Gastrocnemius medialis (tissue), 4 donors: Measurements from ENCODE around the gene PTPN22. TPM values are rescaled to one million over a fixed set of nuclear protein-coding genes. Genes with fewer than 3 reads are reported as not detected.

Source experiments
- ATAC-seq, 2 donors: fragments of 150-250 bp; one replicate each; pipeline ENCODE4 v1.9.1; 2016
- DNase-seq, 2 donors: peaks; one replicate each; pipeline ENCODE4 v3.0.0-alpha.2; 2019
- H3K27ac ChIP-seq, 4 donors: fragments of 200-600 bp; sonication (generic); 1 replicate in 1 of 4; 2 replicates in 3 of 4; pipeline ENCODE4 v1.5.1; 2016 to 2018; ENCODE audit warnings: mild to moderate bottlenecking in 2 of 4, moderate library complexity in 1 of 4
- H3K27me3 ChIP-seq, 3 donors: fragments of 200-600 bp; sonication (generic) in 2 of 3; 1 replicate in 1 of 3; 2 replicates in 2 of 3; pipeline versions ENCODE4 v1.5.1 to v1.6.0; 2016 to 2019; ENCODE audit warnings: mild to moderate bottlenecking in 1 of 3, moderate library complexity in 1 of 3
- H3K36me3 ChIP-seq, 2 donors: fragments of 200-600 bp; sonication (generic) in 1 of 2; one replicate each; pipeline ENCODE4 v1.5.1; 2017 to 2018
- H3K4me1 ChIP-seq, 2 donors: fragments of 200-600 bp; sonication (generic) in 1 of 2; one replicate each; pipeline ENCODE4 v1.5.1; 2016 to 2017; ENCODE audit warnings: mild to moderate bottlenecking in 2 of 2
- H3K4me3 ChIP-seq, 4 donors: fragments of 200-600 bp; sonication (generic) in 3 of 4; 1 replicate in 1 of 4; 2 replicates in 3 of 4; pipeline ENCODE4 v1.5.1; 2016 to 2019; ENCODE audit warnings: mild to moderate bottlenecking in 2 of 4
- H3K9me3 ChIP-seq, 3 donors: fragments of 200-600 bp; sonication (generic) in 2 of 3; 1 replicate in 1 of 3; 2 replicates in 2 of 3; pipeline ENCODE4 v1.5.1; 2016 to 2019
- POLR2A ChIP-seq, 2 donors: fragments of 450-650 bp; IDR thresholded peaks; one replicate each; pipeline ENCODE4 v1.6.1; 2017; ENCODE audit warnings: antibody characterized with exemption in 2 of 2, mild to moderate bottlenecking in 2 of 2, moderate library complexity in 2 of 2
- in situ Hi-C, 4 donors: fragments of 200-750 bp; cut with MboI; loops; one replicate each; pipeline versions ENCODE4 v1.15.0 to v1.8.0; 2017; ENCODE audit warnings: low sequenced_read_pairs in 4 of 4
- intact Hi-C: fragments of 100-400 bp; cut with DNase I; formaldehyde crosslinking; loops from one replicate; pipeline ENCODE4 v1.15.1; 2023; ENCODE audit warnings: low total_unique reads
- total RNA-seq, 4 donors: library from RNA; depleted of rRNA; stranded (reverse); fragments of >200 nt; gene quantifications; one replicate each; pipeline versions ENCODE4 v1.1.0 to v1.2.3, GENCODE V29; 2016
- TF ChIP-seq, protein P1 (sequence below), 5 experiments: fragments of 450-650 bp in 3 of 5; fragments of 200-600 bp in 2 of 5; sonication (generic) in 2 of 5; IDR thresholded peaks in 4 of 5; conservative IDR thresholded peaks in 1 of 5; 1 replicate in 4 of 5; 2 replicates in 1 of 5; pipeline ENCODE4 v1.5.1; 2016 to 2019; ENCODE audit warnings: antibody characterized with exemption in 5 of 5, mild to moderate bottlenecking in 3 of 5, moderate library complexity in 3 of 5

PTPN22 gene
- total RNA-seq, 4 donors from 2014 or later = 0.10 to 1.7 (median 0.63) TPM

DNA sequence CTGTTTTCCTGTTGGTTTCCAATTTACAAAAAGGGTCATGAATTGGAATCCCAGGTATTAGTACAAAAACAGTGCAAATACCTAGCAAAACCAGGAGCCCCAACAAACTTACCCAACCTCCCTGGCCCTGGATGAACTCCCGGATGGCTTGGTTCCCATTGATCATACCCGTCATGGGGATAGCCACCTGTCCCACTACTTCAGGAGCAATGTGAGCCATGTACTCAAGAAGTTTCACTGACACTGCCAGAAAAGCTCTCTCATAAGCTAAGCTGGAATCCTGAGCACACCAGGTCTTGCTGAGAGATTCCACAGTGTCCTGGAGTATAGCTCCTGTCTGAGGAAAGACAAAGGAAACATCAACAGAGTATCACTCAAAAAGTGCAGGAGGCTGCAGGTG, 10.1 kb upstream of the PTPN22 start:
- Histone ChIP-seq H3K4me3 (no peak overlapping the region), H3K36me3 (no peaks in the 10 kb centered on the region), H3K9me3 (no peaks in the 10 kb centered on the region), H3K27me3 (no peaks in the 10 kb centered on the region), H3K27ac (no peak overlapping the region), H3K4me1 (peaks cover 5 to 14% of the 10 kb centered on the region in 2 donors)
- ATAC-seq (peak; percentile 62 to 94), DNase-seq (peak; percentile 4 to 40)
- intact Hi-C loops (no loop called here), in situ Hi-C loops (no loop called here)
- no peak for TF ChIP-seq POLR2A (IDR thresholded peaks at IDR 0.05)
- TF ChIP-seq, protein P1, sequence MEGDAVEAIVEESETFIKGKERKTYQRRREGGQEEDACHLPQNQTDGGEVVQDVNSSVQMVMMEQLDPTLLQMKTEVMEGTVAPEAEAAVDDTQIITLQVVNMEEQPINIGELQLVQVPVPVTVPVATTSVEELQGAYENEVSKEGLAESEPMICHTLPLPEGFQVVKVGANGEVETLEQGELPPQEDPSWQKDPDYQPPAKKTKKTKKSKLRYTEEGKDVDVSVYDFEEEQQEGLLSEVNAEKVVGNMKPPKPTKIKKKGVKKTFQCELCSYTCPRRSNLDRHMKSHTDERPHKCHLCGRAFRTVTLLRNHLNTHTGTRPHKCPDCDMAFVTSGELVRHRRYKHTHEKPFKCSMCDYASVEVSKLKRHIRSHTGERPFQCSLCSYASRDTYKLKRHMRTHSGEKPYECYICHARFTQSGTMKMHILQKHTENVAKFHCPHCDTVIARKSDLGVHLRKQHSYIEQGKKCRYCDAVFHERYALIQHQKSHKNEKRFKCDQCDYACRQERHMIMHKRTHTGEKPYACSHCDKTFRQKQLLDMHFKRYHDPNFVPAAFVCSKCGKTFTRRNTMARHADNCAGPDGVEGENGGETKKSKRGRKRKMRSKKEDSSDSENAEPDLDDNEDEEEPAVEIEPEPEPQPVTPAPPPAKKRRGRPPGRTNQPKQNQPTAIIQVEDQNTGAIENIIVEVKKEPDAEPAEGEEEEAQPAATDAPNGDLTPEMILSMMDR (IDR thresholded peaks at IDR 0.05 in 4 of 5, conservative IDR thresholded peaks at IDR 0.05 in 1 of 5) = no peak

DNA sequence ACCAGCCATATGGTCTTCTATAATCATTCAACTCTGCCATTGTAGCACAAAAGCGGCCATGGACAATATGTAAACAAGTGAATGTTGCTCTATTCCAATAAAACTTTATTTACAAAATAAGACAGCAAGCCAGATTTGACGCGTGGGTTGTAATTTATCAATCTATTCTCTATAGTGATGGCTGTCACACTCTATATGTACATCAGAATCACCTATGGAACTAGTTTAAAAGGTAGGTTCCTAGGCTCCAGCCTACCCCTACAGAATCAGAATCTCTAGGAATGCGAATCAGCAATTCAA, 8.2 kb upstream of the PTPN22 start:
- TF ChIP-seq, protein P1 (IDR thresholded peaks at IDR 0.05 in 4 of 5, conservative IDR thresholded peaks at IDR 0.05 in 1 of 5) = no peak
- TF ChIP-seq POLR2A (IDR thresholded peaks at IDR 0.05) = no peak
- no peak for DNase-seq
- Histone ChIP-seq H3K36me3 (no peaks in the 10 kb centered on the region), H3K9me3 (no peaks in the 10 kb centered on the region), H3K4me3 (no peak overlapping the region), H3K27me3 (no peaks in the 10 kb centered on the region), H3K27ac (no peak overlapping the region), H3K4me1 (peaks cover 5 to 14% of the 10 kb centered on the region in 2 donors)
- intact Hi-C loops = no loop called here
- in situ Hi-C loops = no loop called here
- no peak for ATAC-seq

DNA sequence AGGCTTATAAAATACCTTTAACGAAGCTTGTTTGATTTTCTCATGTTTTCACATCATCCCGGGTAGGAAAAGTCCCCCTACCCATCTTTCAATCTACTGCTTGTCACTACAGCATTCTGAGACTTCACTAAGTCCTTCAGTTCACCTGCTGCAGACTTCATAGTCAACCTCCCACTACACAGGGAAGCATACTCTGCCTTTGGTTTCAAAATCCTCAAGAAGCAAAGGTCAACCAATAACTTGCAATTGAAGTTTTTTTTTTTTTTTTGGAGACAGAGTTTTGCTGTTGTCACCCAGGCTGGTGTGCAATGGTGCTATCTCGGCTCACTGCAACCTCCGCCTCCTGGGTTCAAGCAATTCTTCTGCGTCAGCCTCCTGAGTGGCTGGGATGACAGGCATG, 4.7 kb upstream of the PTPN22 start:
- Histone ChIP-seq H3K27ac (no peak overlapping the region), H3K27me3 (no peaks in the 10 kb centered on the region), H3K4me1 (peaks cover 0 to 4% of the 10 kb centered on the region in 2 donors), H3K9me3 (no peaks in the 10 kb centered on the region), H3K36me3 (no peaks in the 10 kb centered on the region), H3K4me3 (no peak overlapping the region)
- TF ChIP-seq, protein P1 (IDR thresholded peaks at IDR 0.05 in 4 of 5, conservative IDR thresholded peaks at IDR 0.05 in 1 of 5) = no peak
- TF ChIP-seq POLR2A (IDR thresholded peaks at IDR 0.05) = no peak
- DNase-seq = no peak
- in situ Hi-C loops (no loop called here), intact Hi-C loops (no loop called here)
- no peak for ATAC-seq

DNA sequence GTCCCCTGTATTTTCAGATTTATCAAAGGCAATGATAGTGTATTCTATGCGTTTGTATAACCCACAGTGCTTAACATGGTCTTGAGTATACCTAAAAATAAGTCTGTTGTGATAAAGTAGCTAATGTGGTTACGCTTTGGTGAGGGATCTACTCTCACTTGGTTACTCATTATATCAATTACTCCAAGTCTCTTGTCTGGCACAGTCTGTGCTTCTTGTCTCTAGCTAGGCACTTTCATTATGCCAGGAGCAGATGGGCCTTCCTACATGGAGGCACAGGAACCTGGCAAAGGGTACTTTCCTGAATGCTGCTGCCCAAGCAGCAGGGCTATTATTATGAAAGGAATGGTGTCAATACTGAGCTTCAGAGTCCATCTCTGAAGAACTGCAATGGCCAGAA, 4.2 kb upstream of the PTPN22 start:
- ATAC-seq = no peak
- no peaks in the 10 kb centered on the region for H3K4me1 ChIP-seq
- no peak for TF ChIP-seq POLR2A (IDR thresholded peaks at IDR 0.05)
- TF ChIP-seq, protein P1 (IDR thresholded peaks at IDR 0.05 in 4 of 5, conservative IDR thresholded peaks at IDR 0.05 in 1 of 5) = no peak
- in situ Hi-C loops = no loop called here
- H3K36me3 ChIP-seq = no peaks in the 10 kb centered on the region
- no peak overlapping the region for H3K4me3 ChIP-seq
- no peaks in the 10 kb centered on the region for H3K9me3 ChIP-seq
- DNase-seq = no peak
- no peaks in the 10 kb centered on the region for H3K27me3 ChIP-seq
- no peak overlapping the region for H3K27ac ChIP-seq
- intact Hi-C loops = no loop called here
